ENCODE measurements around the gene DMKN.

The DMKN gene

DNA sequence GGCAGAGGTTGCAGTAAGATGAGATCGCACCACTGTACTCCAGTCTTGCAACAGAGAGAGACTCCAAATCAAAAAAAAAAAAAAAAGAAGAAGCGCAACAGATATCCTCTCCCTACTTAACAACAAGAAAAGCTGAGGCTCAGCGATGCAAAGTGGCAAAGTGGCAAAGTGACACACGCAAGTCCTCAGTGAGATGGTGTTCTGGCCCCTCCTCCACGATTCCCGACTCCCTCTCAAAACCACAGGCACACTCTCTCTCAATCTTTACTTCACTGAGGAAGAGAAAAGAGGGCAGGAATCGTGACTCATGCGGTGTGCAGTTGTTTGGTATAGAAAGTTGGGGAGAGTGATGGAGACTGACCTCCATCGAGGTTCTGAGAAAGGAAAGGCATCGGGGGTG is 52.8 kb downstream of the DMKN start:
- Histone ChIP-seq H3K36me3 (ENCODE audit: control insufficient read depth, insufficient read depth, low read length) (no peaks in the 10 kb centered on the region), H3K27ac (ENCODE audit: low read depth, low read length, severe bottlenecking) (no peak overlapping the region), H3K4me1 (ENCODE audit: control insufficient read depth, insufficient read depth, low read length, poor library complexity, severe bottlenecking) (peaks cover 4% of the 10 kb centered on the region), H3K9me3 (ENCODE audit: control insufficient read depth, low read length) (no peaks in the 10 kb centered on the region), H3K4me3 (ENCODE audit: extremely low read depth, insufficient read depth, low read length, poor library complexity, severe bottlenecking) (no peak overlapping the region)
- 80 to 97% methylated on average over 5 to 7 of the region's 10 CpGs for WGBS, 2 experiments (ENCODE audit: insufficient coverage in 2 of 2)

DNA sequence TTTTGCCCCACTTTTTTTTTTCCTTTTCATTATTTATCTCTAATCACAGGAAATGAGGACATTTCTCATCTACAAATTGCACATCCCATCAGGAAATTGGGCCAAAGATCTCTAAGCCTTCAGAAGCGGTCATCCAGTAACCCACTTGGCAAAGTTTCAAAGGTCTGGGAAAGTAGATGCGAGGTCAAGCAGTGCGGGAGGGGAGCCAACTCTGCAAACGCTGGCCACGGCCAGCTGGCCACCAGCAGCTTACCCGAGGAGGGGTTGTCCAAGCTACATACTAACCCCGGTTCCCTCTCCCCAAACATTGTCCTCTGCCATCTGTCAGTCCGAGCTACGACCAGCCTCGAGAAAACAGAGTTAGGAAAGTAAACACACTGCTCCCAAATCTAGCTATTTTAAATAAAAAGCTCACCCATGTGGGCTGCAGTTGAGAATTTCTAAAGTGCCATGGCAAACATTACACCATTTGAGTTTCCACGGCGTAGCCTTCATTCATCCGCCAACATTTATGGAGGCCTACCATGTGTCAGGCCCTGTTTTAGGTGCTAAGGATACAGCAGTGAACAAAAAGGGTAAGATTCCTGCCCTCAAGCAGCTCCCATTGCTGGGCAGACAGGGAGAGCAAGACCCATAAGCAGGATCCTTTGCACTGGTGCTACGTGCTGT is 53.9 kb downstream of the DMKN start:
- Histone ChIP-seq H3K36me3 (ENCODE audit: control insufficient read depth, insufficient read depth, low read length) (no peaks in the 10 kb centered on the region), H3K9me3 (ENCODE audit: control insufficient read depth, low read length) (no peaks in the 10 kb centered on the region), H3K4me3 (ENCODE audit: extremely low read depth, insufficient read depth, low read length, poor library complexity, severe bottlenecking) (no peak overlapping the region), H3K27ac (ENCODE audit: low read depth, low read length, severe bottlenecking) (no peak overlapping the region), H3K4me1 (ENCODE audit: control insufficient read depth, insufficient read depth, low read length, poor library complexity, severe bottlenecking) (peaks cover 4% of the 10 kb centered on the region)
- WGBS, 2 experiments (ENCODE audit: insufficient coverage in 2 of 2) = 86 to 87% methylated on average over 12 to 14 of the region's 14 CpGs

DNA sequence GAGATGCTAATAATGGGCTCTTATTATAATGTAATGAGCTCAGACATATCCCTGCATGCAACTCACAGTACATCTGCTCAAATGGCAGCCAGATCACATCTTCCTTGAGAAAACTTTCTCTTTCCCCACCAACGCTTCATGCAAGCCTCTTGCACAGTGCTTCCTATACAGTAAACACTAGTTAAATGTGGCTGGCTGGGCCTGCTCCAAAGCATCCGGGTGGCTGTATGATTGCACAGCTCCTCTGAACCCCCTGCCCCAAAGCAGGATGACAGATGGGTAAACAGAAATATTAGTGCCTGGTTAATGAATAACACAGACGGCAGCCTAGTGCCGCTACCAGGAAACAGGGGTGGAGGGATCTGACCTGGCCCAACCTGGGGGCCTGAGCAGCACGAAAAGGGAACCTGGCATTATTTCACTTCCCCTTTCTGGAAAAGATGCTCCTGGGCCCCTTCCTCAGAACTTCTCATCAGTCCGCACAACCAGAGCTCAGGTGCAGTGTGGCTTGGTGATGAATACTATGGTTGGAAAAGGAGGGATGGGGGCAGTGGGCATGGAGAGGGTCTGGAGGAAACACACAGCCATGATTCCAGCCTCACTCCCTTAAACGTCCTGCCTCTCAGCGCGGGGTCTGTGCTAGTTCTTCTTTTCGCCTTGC is 54.6 kb downstream of the DMKN start:
- no peaks in the 10 kb centered on the region for H3K9me3 ChIP-seq (ENCODE audit: control insufficient read depth, low read length)
- no peak overlapping the region for H3K4me3 ChIP-seq (ENCODE audit: extremely low read depth, insufficient read depth, low read length, poor library complexity, severe bottlenecking)
- no peak overlapping the region for H3K27ac ChIP-seq (ENCODE audit: low read depth, low read length, severe bottlenecking)
- H3K4me1 ChIP-seq (ENCODE audit: control insufficient read depth, insufficient read depth, low read length, poor library complexity, severe bottlenecking) = peaks cover 4% of the 10 kb centered on the region
- no peaks in the 10 kb centered on the region for H3K36me3 ChIP-seq (ENCODE audit: control insufficient read depth, insufficient read depth, low read length)
- WGBS, 2 experiments (ENCODE audit: insufficient coverage in 2 of 2) = 77 to 89% methylated on average over 8 of the region's 10 CpGs

DNA sequence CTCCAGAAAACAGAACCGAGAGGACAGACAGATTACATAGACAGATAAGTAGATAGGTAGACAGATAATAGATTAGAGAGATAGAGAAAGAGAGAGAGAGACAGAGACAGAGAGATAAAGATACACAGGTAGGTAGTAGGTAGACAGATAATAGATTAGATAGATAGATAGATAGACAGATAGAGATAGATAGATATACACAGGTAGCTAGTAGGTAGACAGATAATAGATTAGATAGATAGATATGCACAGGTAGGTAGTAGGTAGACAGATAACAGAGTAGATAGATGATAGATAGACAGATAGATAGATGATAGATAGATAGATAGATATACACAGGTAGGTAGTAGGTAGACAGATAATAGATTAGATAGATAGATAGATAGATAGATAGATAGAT is 55.3 kb downstream of the DMKN start:
- Histone ChIP-seq H3K4me3 (ENCODE audit: extremely low read depth, insufficient read depth, low read length, poor library complexity, severe bottlenecking) (no peak overlapping the region), H3K36me3 (ENCODE audit: control insufficient read depth, insufficient read depth, low read length) (no peaks in the 10 kb centered on the region), H3K4me1 (ENCODE audit: control insufficient read depth, insufficient read depth, low read length, poor library complexity, severe bottlenecking) (peaks cover 4% of the 10 kb centered on the region), H3K9me3 (ENCODE audit: control insufficient read depth, low read length) (no peaks in the 10 kb centered on the region), H3K27ac (ENCODE audit: low read depth, low read length, severe bottlenecking) (no peak overlapping the region)
- WGBS, 2 experiments (ENCODE audit: insufficient coverage in 2 of 2) = 83 to 100% methylated on average over 1 of the region's 1 CpG

DNA sequence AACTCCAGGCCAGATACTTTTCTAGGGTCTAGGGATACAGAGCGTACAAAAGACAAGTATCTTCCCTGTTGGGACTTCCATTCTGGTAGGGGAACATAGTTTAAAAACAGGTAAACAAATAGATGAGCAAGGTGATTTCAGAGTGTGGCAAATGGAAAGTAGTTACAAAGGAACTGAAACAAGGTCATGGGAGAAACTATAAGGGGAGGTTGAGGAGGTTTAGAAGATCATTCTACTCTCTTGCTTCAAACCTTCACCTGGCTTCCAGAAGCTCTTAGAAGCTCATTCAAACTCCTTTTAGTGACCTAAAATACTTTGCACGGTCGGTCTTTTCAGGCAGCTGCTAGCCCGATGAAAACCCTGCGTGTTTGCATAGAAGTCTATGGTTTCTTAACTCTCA is 56.3 kb downstream of the DMKN start:
- Histone ChIP-seq H3K9me3 (ENCODE audit: control insufficient read depth, low read length) (no peaks in the 10 kb centered on the region), H3K36me3 (ENCODE audit: control insufficient read depth, insufficient read depth, low read length) (no peaks in the 10 kb centered on the region), H3K4me1 (ENCODE audit: control insufficient read depth, insufficient read depth, low read length, poor library complexity, severe bottlenecking) (no peaks in the 10 kb centered on the region), H3K4me3 (ENCODE audit: extremely low read depth, insufficient read depth, low read length, poor library complexity, severe bottlenecking) (no peak overlapping the region), H3K27ac (ENCODE audit: low read depth, low read length, severe bottlenecking) (no peak overlapping the region)
- WGBS, 2 experiments (ENCODE audit: insufficient coverage in 2 of 2) = 92 to 100% methylated on average over 5 of the region's 5 CpGs

DNA sequence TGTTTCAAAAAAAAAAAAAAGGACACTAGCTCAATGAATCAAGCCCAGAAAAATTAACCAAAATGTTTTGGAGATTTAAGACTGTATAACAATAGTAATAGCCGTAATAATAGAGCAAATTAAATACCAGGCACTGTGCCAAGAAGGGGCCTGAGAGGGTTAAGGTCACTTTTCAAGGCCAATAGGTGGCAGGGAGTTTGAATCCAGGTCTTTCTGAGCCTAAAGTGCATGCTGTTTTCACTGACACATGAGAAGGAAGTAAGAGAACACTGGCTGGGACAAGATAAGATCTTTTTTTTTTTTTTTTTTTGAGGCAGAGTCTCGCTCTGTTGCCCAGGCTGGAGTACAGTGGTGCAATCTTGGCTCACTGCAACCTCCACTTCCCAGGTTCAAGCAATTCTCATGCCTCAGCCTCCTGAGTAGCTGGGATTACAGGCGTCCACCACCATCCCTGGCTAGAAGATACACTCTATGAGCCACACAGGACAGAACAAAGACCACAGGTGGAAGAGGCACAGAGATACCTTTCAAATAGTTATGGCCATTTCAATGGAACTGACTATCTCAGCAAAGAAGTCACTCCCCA is 57.7 kb downstream of the DMKN start:
- no peaks in the 10 kb centered on the region for H3K4me1 ChIP-seq (ENCODE audit: control insufficient read depth, insufficient read depth, low read length, poor library complexity, severe bottlenecking)
- H3K4me3 ChIP-seq (ENCODE audit: extremely low read depth, insufficient read depth, low read length, poor library complexity, severe bottlenecking) = no peak overlapping the region
- no peaks in the 10 kb centered on the region for H3K36me3 ChIP-seq (ENCODE audit: control insufficient read depth, insufficient read depth, low read length)
- no peaks in the 10 kb centered on the region for H3K9me3 ChIP-seq (ENCODE audit: control insufficient read depth, low read length)
- 100% methylated on average over 2 of the region's 3 CpGs; no CpG with 5 or more reads in 1 of the 2 experiments for WGBS, 2 experiments (ENCODE audit: insufficient coverage in 2 of 2)
- no peak overlapping the region for H3K27ac ChIP-seq (ENCODE audit: low read depth, low read length, severe bottlenecking)

DNA sequence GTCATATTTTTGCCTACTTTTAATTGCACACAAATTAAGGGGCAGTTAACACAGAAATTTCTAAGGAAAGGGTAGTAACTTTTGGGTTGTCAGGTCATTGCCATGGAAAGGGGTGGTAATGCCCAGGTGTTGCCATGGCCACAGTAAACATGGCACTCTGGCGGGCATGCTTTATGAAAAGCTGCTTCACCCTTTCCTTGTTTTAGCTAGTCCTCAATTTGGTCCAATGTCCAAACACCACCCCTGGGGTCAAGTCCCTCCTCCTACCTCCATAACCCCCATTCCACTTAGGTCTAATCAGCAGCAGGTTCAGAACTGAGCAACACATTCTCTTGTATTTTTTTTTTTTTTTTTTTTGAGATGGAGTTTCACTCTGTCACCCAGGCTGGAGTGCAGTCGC is 58.8 kb downstream of the DMKN start:
- WGBS, 2 experiments (ENCODE audit: insufficient coverage in 2 of 2) = 100% methylated on average over 1 of the region's 2 CpGs; no CpG with 5 or more reads in 1 of the 2 experiments

DNA sequence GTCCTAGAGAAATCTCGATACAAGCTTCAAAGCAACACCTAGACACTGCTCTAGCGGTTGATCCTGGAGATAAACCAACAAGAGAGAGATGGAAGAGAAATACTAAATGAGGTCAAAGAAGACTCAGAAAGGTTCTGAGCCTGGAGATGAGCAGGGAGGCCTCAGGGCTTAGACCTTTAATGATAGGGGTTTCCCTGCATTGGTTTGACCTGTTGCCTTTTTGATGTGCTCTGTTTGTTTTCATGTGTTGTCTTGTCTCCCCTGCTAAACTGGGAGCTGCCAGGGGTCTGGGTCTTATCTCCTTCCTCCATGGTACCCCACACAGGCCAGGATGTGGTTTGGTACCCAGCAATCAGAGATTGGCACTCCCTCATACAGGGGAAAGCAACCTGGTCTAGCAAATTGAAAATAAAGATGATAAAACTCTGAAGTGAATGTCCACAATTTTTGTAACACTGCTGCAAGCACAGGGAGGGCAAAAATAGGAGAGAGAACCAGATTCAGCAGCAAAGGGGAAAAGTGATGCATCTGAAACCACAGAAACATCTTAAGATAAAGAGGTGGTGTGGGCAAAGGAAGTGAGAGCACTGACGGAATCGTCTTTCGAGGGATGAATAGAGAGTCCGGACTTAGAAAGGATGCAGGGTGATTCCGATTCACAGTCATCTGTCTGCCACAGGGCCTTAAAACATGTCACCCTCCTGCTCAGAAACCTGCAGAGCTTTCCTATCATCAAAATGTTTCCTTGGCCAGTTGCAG is 61.9 kb downstream of the DMKN start:
- no peak overlapping the region for H3K4me3 ChIP-seq (ENCODE audit: extremely low read depth, insufficient read depth, low read length, poor library complexity, severe bottlenecking)
- WGBS, 2 experiments (ENCODE audit: insufficient coverage in 2 of 2) = 93 to 98% methylated on average over 5 to 6 of the region's 7 CpGs
- no peaks in the 10 kb centered on the region for H3K36me3 ChIP-seq (ENCODE audit: control insufficient read depth, insufficient read depth, low read length)
- no peak overlapping the region for H3K27ac ChIP-seq (ENCODE audit: low read depth, low read length, severe bottlenecking)
- no peaks in the 10 kb centered on the region for H3K4me1 ChIP-seq (ENCODE audit: control insufficient read depth, insufficient read depth, low read length, poor library complexity, severe bottlenecking)
- no peaks in the 10 kb centered on the region for H3K9me3 ChIP-seq (ENCODE audit: control insufficient read depth, low read length)

More for the DNA sequence above, 58.8 kb downstream of the DMKN start:
- H3K9me3 ChIP-seq (ENCODE audit: control insufficient read depth, low read length) = no peaks in the 10 kb centered on the region
- no peak overlapping the region for H3K4me3 ChIP-seq (ENCODE audit: extremely low read depth, insufficient read depth, low read length, poor library complexity, severe bottlenecking)
- no peaks in the 10 kb centered on the region for H3K36me3 ChIP-seq (ENCODE audit: control insufficient read depth, insufficient read depth, low read length)
- no peaks in the 10 kb centered on the region for H3K4me1 ChIP-seq (ENCODE audit: control insufficient read depth, insufficient read depth, low read length, poor library complexity, severe bottlenecking)
- H3K27ac ChIP-seq (ENCODE audit: low read depth, low read length, severe bottlenecking) = no peak overlapping the region

DNA sequence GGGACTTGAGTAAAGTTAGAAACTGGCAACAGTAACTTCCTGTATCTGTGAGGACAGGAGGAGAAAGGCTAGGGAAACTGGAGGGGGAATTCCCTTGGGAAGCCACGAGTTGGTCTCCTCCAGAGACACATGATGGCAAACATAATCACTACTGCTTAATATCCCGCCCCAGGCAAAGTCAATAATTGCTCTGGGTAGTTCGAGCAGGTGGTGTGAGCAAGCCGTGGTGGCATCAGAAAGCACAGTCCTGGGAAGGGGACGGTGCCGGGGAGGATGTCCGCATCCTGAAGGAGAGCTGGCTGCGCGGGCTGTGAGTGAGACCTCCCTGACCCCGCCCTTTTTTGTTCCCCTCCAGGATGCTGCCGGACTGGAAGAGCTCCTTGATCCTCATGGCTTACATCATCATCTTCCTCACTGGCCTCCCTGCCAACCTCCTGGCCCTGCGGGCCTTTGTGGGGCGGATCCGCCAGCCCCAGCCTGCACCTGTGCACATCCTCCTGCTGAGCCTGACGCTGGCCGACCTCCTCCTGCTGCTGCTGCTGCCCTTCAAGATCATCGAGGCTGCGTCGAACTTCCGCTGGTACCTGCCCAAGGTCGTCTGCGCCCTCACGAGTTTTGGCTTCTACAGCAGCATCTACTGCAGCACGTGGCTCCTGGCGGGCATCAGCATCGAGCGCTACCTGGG is 63.9 kb downstream of the DMKN start:
- Histone ChIP-seq H3K4me1 (ENCODE audit: control insufficient read depth, insufficient read depth, low read length, poor library complexity, severe bottlenecking) (no peaks in the 10 kb centered on the region), H3K27ac (ENCODE audit: low read depth, low read length, severe bottlenecking) (no peak overlapping the region), H3K9me3 (ENCODE audit: control insufficient read depth, low read length) (no peaks in the 10 kb centered on the region), H3K36me3 (ENCODE audit: control insufficient read depth, insufficient read depth, low read length) (no peaks in the 10 kb centered on the region), H3K4me3 (ENCODE audit: extremely low read depth, insufficient read depth, low read length, poor library complexity, severe bottlenecking) (no peak overlapping the region)
- WGBS, 2 experiments (ENCODE audit: insufficient coverage in 2 of 2) = 94% methylated on average over 24 to 26 of the region's 27 CpGs

All from mesodermal cell (in vitro differentiated cells).